GM12873 (cell line): Measurements from ENCODE around the gene PAPLN.
A peak's percentile ranks its signal among the peaks of the same experiment; 100 is the strongest.

Experiments
- TF ChIP-seq, protein P1 (sequence below): IDR thresholded peaks from 2 replicates; pipeline ENCODE4 v1.5.1; 2012; ENCODE audit warnings: low read depth, mild to moderate bottlenecking, moderate library complexity, low read length, control low read depth; ENCODE audit not compliant: insufficient read depth; ENCODE audit errors: missing control alignments

The PAPLN gene

DNA sequence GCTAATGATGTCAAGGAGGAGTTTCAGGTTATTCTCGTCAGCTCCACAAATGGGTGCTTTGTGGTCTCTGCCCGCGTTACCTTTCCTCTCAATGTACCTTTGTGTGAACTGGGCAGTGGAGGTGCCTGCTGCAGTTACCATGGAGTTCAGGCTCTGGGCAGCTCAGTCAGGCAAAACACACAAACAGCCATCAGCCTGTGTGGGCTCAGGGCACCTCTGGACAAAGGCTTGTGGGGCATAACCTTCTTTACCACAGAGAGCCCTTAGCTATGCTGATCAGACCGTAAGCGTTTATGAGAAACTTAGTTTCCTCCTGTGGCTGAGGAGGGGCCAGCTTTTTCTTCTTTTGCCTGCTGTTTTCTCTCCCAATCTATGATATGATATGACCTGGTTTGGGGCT, 16.7 kb upstream of the PAPLN start:
- TF ChIP-seq, protein P1, sequence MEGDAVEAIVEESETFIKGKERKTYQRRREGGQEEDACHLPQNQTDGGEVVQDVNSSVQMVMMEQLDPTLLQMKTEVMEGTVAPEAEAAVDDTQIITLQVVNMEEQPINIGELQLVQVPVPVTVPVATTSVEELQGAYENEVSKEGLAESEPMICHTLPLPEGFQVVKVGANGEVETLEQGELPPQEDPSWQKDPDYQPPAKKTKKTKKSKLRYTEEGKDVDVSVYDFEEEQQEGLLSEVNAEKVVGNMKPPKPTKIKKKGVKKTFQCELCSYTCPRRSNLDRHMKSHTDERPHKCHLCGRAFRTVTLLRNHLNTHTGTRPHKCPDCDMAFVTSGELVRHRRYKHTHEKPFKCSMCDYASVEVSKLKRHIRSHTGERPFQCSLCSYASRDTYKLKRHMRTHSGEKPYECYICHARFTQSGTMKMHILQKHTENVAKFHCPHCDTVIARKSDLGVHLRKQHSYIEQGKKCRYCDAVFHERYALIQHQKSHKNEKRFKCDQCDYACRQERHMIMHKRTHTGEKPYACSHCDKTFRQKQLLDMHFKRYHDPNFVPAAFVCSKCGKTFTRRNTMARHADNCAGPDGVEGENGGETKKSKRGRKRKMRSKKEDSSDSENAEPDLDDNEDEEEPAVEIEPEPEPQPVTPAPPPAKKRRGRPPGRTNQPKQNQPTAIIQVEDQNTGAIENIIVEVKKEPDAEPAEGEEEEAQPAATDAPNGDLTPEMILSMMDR = no peak

DNA sequence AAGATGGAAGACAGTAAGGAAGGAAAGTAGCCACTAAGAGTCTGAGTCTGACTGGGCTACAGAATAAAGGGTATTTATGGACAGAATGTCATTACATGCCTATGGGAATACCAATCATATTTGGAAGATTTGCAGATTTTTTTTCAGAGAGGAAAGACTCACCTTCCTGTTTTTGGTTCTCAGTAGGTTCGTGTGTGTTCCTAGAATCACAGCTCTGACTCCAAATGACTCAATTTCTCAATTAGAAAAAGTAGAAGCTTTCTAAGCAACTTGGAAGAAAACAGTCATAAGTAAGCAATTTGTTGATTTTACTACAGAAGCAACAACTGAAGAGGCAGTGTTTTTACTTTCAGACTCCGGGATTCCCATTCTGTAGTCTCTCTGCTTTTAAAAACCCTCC, 15.4 kb upstream of the PAPLN start:
- TF ChIP-seq, protein P1 = no peak

DNA sequence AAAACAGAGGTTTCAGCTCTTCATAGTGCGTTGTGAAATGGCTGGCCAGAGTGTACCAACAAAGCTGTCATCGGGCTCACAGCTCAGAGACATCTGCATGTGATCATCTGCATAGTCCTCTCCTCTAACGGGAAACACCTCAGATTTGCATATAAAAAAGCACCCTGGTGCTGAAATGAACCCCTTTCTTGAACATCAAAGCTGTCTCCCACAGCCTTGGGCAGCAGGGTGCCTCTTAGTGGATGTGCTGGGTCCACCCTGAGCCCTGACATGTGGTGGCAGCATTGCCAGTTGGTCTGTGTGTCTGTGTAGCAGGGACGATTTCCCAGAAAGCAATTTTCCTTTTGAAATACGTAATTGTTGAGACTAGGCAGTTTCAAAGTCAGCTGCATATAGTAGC, 14.3 kb upstream of the PAPLN start:
- TF ChIP-seq, protein P1 = no peak

DNA sequence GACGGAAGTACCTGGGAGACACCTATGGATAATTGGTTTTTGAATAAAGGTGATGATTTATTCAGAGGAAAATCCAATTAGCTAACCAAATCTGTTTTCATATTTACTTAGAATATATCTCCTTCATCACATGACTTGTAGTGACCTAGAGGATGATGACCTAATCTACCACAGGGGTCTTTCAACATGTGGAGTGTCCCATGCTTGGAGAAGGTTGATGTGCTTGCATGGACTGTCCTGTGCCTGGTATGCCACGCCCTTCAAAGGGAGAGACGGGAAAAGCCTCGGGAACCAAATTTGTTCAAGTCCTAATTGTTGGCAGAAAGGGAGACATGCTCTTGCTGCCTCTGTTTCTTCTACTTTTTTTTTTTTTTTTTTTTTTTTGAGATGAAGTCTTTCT, 11.8 kb upstream of the PAPLN start:
- TF ChIP-seq, protein P1 = no peak

DNA sequence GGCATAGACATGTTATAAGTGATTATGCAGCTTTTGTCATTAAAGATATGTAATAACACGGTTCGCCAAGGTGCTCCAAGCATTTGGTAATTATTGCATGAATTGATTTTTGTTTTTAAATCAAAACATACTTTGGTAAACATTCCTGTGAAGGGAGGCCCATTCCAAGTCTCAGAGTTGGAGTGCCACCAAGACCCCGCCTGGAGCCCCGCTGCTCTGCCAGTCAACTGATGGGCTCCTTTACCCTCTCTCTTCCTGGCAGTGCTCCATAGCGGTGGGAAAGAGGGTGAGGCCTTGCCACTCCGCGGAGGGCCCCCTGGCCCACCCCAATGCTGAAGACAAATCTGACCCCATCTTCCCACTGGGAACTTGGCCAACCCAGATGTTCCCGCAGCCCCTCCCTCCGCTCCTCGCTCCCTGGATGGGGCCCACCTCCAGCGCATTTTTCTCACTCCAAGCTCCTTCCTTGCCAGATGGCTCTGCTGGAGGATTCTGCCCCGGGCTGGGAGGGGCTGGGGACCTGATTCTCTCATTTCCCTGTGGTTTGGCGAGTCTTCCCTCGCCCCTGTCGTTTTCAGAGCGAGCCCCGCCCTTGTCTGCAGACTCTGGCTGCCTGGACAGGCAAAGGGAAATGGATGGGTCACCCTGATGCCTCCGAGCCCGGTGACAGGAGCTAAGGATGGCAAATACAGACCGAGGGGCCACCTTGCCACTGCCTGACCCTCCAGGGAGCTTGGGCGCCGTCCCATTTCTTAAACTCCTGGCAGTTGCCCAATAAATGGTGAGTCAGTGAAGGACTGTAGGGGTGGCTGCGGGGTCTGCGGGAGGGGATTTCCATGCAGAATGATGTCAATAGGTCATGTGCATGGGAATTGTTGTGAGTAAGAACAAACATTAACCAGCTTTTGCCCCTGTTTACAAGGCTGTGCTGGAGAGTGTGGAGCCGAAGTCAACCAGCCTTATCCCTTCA, 9.2 kb upstream of the PAPLN start:
- TF ChIP-seq, protein P1 = no peak

DNA sequence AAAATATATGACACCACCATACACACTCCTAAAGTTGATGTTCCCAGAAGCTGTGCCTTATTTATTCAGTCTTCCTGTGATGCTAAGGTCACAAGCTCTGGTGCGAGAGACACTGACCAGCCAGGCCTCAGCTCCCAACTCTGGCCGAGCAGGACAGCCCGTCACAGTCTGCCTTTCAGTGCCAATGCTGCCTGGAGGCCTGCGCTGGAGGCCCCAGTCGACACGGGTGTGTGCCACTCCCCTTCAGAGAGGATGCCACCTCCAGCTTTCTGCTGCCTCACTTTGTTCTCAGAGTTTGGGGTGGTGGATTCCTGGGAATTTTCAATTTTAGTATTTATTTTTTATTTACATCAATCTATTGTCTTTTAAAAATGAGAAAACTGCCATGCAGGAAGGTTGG, 7.3 kb upstream of the PAPLN start:
- TF ChIP-seq, protein P1 = no peak

DNA sequence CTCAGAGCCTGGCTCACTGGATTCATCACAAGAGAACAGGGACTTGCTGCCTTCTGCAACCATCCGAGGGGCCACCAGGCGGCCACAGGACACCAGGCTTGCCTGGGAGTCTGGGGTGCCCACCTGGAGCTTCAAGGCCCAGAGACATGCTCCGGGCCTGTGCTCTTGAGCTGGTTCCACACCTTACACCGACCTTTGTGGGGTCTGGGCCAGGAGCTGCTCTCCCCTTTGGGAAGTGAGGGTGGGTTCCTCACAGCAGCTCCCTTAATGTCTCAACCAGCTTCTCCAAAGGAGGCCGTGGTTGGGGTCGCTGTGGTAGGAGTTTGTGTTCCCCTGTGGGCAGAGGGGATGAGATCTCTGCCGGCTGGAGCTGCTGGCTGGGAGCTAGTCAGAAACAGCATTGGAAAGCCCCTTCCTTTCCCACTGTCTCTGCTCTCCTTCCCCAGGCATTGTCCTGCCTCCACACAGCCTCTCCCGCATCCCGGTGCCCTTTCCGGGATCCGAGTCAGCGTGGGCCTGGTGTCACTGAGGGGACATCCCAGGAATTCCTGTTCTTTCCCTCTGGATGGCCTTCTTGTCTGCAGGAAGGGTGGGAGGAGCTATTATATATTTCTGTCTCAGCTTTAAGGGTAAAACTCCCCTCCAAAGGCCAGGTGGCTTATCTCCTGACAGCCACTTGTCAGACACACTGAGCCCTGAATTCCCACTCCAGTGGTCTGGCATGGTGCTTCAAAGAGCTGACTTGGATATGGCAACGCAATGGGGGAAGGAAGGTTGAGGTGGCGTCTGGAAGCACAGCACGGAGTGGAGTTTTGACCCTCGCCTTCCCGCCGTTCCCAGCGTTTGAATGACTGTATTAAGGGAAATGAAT, 5.1 kb upstream of the PAPLN start:
- TF ChIP-seq, protein P1 = peak; percentile 72
